Mesenchymal stem cell (in vitro differentiated cells and primary cell): ENCODE measurements around the gene RNF225.

Experiments used
- DNase-seq: peaks from one replicate; pipeline ENCODE4 v3.0.0-alpha.2; 2013
- H2AFZ ChIP-seq: one replicate; pipeline ENCODE4 v1.6.1; 2013; ENCODE audit warnings: low read depth, mild to moderate bottlenecking, control low read depth, inconsistent platforms, low read length, moderate library complexity
- H2AK5ac ChIP-seq: 2 replicates; pipeline ENCODE4 v1.6.1; 2013; ENCODE audit warnings: low read length, moderate library complexity, mild to moderate bottlenecking, inconsistent platforms; ENCODE audit not compliant: severe bottlenecking
- H2BK120ac ChIP-seq: one replicate; pipeline ENCODE4 v1.6.1; 2013; ENCODE audit warnings: low read depth, mild to moderate bottlenecking, inconsistent platforms, low read length, moderate library complexity
- H2BK12ac ChIP-seq, 2 experiments: one replicate each; pipeline ENCODE4 v1.6.1; 2013; ENCODE audit warnings: inconsistent platforms in 2 of 2, low read length in 2 of 2, mild to moderate bottlenecking in 2 of 2, moderate library complexity in 2 of 2, control low read depth in 1 of 2
- H2BK15ac ChIP-seq: one replicate; pipeline ENCODE4 v1.6.1; 2013; ENCODE audit warnings: mild to moderate bottlenecking, low read depth, inconsistent platforms; ENCODE audit not compliant: poor library complexity, severe bottlenecking
- H2BK5ac ChIP-seq: 2 replicates; pipeline ENCODE4 v1.6.1; 2013; ENCODE audit warnings: low read depth, mild to moderate bottlenecking, low read length, control low read depth, inconsistent platforms; ENCODE audit not compliant: poor library complexity, severe bottlenecking
- H3K14ac ChIP-seq, 2 experiments: one replicate each; pipeline ENCODE4 v1.6.1; 2013; ENCODE audit warnings: inconsistent platforms in 2 of 2, low read length in 2 of 2, control low read depth in 1 of 2, mild to moderate bottlenecking in 1 of 2, moderate library complexity in 1 of 2
- H3K18ac ChIP-seq, 2 experiments: one replicate each; pipeline ENCODE4 v1.6.1; 2013; ENCODE audit warnings: inconsistent platforms in 2 of 2, low read length in 2 of 2, control low read depth in 1 of 2, low read depth in 1 of 2, mild to moderate bottlenecking in 1 of 2
- H3K23ac ChIP-seq, 2 experiments: one replicate each; pipeline ENCODE4 v1.6.1; 2013; ENCODE audit warnings: inconsistent platforms in 2 of 2, low read length in 2 of 2, mild to moderate bottlenecking in 2 of 2, moderate library complexity in 2 of 2, control low read depth in 1 of 2
- H3K27ac ChIP-seq: 2 replicates; pipeline ENCODE4 v1.5.1; 2013; ENCODE audit warnings: mild to moderate bottlenecking, moderate library complexity, low read length, control low read depth, inconsistent platforms; ENCODE audit not compliant: poor library complexity, severe bottlenecking
- H3K27me3 ChIP-seq, 2 experiments: 2 replicates each; pipeline versions ENCODE4 v1.6.1 to v1.7.0; 2013; ENCODE audit warnings: low read length in 2 of 2, mild to moderate bottlenecking in 2 of 2, moderate library complexity in 2 of 2, control low read depth in 1 of 2, inconsistent platforms in 1 of 2; ENCODE audit not compliant: control insufficient read depth in 1 of 2, insufficient read depth in 1 of 2
- H3K36me3 ChIP-seq, 2 experiments: 2 replicates each; pipeline versions ENCODE4 v1.6.1 to v1.7.0; 2013; ENCODE audit warnings: low read length in 2 of 2, control low read depth in 1 of 2, inconsistent platforms in 1 of 2, low read depth in 1 of 2, mild to moderate bottlenecking in 1 of 2; ENCODE audit not compliant: insufficient read depth in 2 of 2, control insufficient read depth in 1 of 2
- H3K4ac ChIP-seq, 2 experiments: one replicate each; pipeline ENCODE4 v1.6.1; 2013; ENCODE audit warnings: inconsistent platforms in 2 of 2, low read length in 2 of 2, mild to moderate bottlenecking in 2 of 2, moderate library complexity in 2 of 2, control low read depth in 1 of 2, low read depth in 1 of 2
- H3K4me1 ChIP-seq: 2 replicates; pipeline ENCODE4 v1.6.1; 2013; ENCODE audit warnings: low read depth, low read length, control low read depth; ENCODE audit not compliant: control insufficient read depth, insufficient read depth
- H3K4me2 ChIP-seq: 2 replicates; pipeline ENCODE4 v1.6.1; 2013; ENCODE audit warnings: low read length, mild to moderate bottlenecking, inconsistent platforms; ENCODE audit not compliant: poor library complexity, severe bottlenecking
- H3K4me3 ChIP-seq, 2 experiments: 2 replicates each; pipeline versions ENCODE4 v1.5.1 to v1.7.0; 2013; ENCODE audit warnings: low read length in 2 of 2, mild to moderate bottlenecking in 2 of 2, control low read depth in 1 of 2, low read depth in 1 of 2; ENCODE audit not compliant: insufficient read depth in 1 of 2
- H3K79me1 ChIP-seq: replicated peaks from 2 replicates; pipeline ENCODE4 v1.6.1; 2013; ENCODE audit warnings: mild to moderate bottlenecking, control low read depth, low read length, inconsistent platforms; ENCODE audit not compliant: poor library complexity, severe bottlenecking
- H3K9ac ChIP-seq: 2 replicates; pipeline ENCODE4 v1.7.0; 2013; ENCODE audit warnings: mild to moderate bottlenecking, low read length, moderate library complexity
- H3K9me3 ChIP-seq: 2 replicates; pipeline ENCODE4 v1.7.0; 2013; ENCODE audit warnings: mild to moderate bottlenecking, low read length; ENCODE audit not compliant: control insufficient read depth
- H4K8ac ChIP-seq: one replicate; pipeline ENCODE4 v1.6.1; 2013; ENCODE audit warnings: inconsistent platforms, mild to moderate bottlenecking, low read length, moderate library complexity
- H4K91ac ChIP-seq: one replicate; pipeline ENCODE4 v1.6.1; 2013; ENCODE audit warnings: mild to moderate bottlenecking, low read length, inconsistent platforms
- whole genome bisulfite sequencing: methylation state at CpG from one replicate; pipeline ENCODE4 v1.1.7; 2013; ENCODE audit warnings: mixed read lengths; 5-methylcytosine and 5-hydroxymethylcytosine counted together

Gene RNF225

GRCh38 chr19:58385891-58386575, 9.4 kb upstream of the RNF225 start:
- Histone ChIP-seq H4K8ac (peak overlapping the region; percentile 88), H2BK5ac (peak overlapping the region; percentile 87), H2BK12ac (peak overlapping the region; percentile 5 to 51), H3K4me3 (peak overlapping the region; percentile 61 to 99), H4K91ac (peak overlapping the region; percentile 76), H3K4me1 (peaks cover 34% of the 10 kb centered on the region), H2AFZ (peak overlapping the region; percentile 69), H3K27me3 (no peaks in the 10 kb centered on the region), H2BK120ac (peak overlapping the region; percentile 29), H2BK15ac (no peak overlapping the region), H3K9ac (peak overlapping the region; percentile 97), H3K9me3 (no peaks in the 10 kb centered on the region), H3K4ac (peak overlapping the region; percentile 98), H3K14ac (peak overlapping the region in 1 of 2 experiments; percentile 99), H3K18ac (peak overlapping the region; percentile 99), H3K23ac (peak overlapping the region in 1 of 2 experiments; percentile 46), H3K79me1 (peaks cover 22% of the 10 kb centered on the region), H3K36me3 (peaks cover 10 to 28% of the 10 kb centered on the region in 2 experiments), H2AK5ac (peak overlapping the region; percentile 50), H3K4me2 (peak overlapping the region; percentile 75), H3K27ac (peak overlapping the region; percentile 98)
- no peak for DNase-seq
- WGBS = 21% methylated on average over 36 of the region's 36 CpGs

- H3K79me1 ChIP-seq = peaks cover 22% of the 10 kb centered on the region
- peak within 1 kb of the TSS; percentile 75 for H3K4me2 ChIP-seq
- H2BK15ac ChIP-seq = peak within 1 kb of the TSS; percentile 37
- peak within 1 kb of the TSS; percentile 98 for H3K4ac ChIP-seq
- WGBS = under 1% methylated on average over 64 of the region's 64 CpGs
- H2BK120ac ChIP-seq = peak within 1 kb of the TSS; percentile 61
- peak within 1 kb of the TSS; percentile 98 for H3K27ac ChIP-seq
- H3K27me3 ChIP-seq = no peaks in the 10 kb centered on the region
- H3K4me3 ChIP-seq = peak within 1 kb of the TSS; percentile 67 to 99
- peak within 1 kb of the TSS; percentile 50 for H2AK5ac ChIP-seq
- H3K36me3 ChIP-seq = peaks cover 17 to 31% of the 10 kb centered on the region in 2 experiments
- H3K14ac ChIP-seq = peak within 1 kb of the TSS in 1 of 2 experiments; percentile 99
- peak within 1 kb of the TSS; percentile 88 for H4K8ac ChIP-seq
- H3K23ac ChIP-seq = peak within 1 kb of the TSS in 1 of 2 experiments; percentile 66
- peak within 1 kb of the TSS; percentile 99 for H3K18ac ChIP-seq
- no peaks in the 10 kb centered on the region for H3K9me3 ChIP-seq
- peak; percentile 99 for DNase-seq
- peak within 1 kb of the TSS; percentile 69 for H2AFZ ChIP-seq
- H3K9ac ChIP-seq = peak within 1 kb of the TSS; percentile 97
- peak within 1 kb of the TSS; percentile 5 to 31 for H2BK12ac ChIP-seq
- peak within 1 kb of the TSS; percentile 87 for H2BK5ac ChIP-seq
- H3K4me1 ChIP-seq = peaks cover 31% of the 10 kb centered on the region
- H4K91ac ChIP-seq = peak within 1 kb of the TSS; percentile 76
These were observed 8.7 kb upstream of the RNF225 start, which contains the start of gene RPS5 for GRCh38 chr19:58386576-58387337. TSS of gene RPS5 (plus strand) at chr19:58387269. CDS start at chr19:58388138, 869 bp downstream.

- Histone ChIP-seq H3K9ac (peak overlapping the region; percentile 97), H2BK15ac (no peak overlapping the region), H2AK5ac (no peak overlapping the region), H3K27ac (peak overlapping the region; percentile 34), H3K4me2 (peak overlapping the region; percentile 71), H4K91ac (no peak overlapping the region), H3K23ac (peak overlapping the region in 1 of 2 experiments; percentile 66), H3K4ac (peak overlapping the region in 1 of 2 experiments; percentile 34), H3K79me1 (peaks cover 17% of the 10 kb centered on the region), H2BK5ac (no peak overlapping the region), H3K27me3 (no peaks in the 10 kb centered on the region), H3K4me3 (peak overlapping the region; percentile 67 to 99), H4K8ac (no peak overlapping the region), H3K36me3 (peaks cover 25 to 36% of the 10 kb centered on the region in 2 experiments), H3K9me3 (no peaks in the 10 kb centered on the region), H3K18ac (no peak overlapping the region), H2BK120ac (no peak overlapping the region), H2BK12ac (no peak overlapping the region), H2AFZ (no peak overlapping the region), H3K14ac (no peak overlapping the region), H3K4me1 (peaks cover 25% of the 10 kb centered on the region)
- 11% methylated on average over 38 of the region's 39 CpGs for WGBS
- peak; percentile 47 for DNase-seq
These were observed 7.9 kb upstream of the RNF225 start for GRCh38 chr19:58387338-58388174.
